ENCODE measurements around the gene MATN1.

MATN1 gene

DNA sequence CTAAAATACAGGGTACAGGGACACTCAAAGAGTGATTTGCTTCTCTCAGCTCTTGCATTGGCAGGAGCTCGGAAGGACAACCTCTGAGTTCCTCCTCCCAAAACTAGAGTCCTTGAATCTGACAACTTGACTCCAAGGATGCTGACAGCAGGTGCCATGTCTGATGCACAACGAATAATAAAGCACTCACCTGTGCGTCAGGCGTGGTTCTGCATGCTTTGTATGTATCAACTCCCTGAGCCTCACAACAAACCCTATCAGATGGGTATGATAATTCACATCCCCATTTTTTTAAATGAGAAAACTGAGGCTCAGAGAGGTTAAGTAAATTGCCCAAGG, 32.8 kb upstream of the MATN1 start:
- TF ChIP-seq, protein P1, sequence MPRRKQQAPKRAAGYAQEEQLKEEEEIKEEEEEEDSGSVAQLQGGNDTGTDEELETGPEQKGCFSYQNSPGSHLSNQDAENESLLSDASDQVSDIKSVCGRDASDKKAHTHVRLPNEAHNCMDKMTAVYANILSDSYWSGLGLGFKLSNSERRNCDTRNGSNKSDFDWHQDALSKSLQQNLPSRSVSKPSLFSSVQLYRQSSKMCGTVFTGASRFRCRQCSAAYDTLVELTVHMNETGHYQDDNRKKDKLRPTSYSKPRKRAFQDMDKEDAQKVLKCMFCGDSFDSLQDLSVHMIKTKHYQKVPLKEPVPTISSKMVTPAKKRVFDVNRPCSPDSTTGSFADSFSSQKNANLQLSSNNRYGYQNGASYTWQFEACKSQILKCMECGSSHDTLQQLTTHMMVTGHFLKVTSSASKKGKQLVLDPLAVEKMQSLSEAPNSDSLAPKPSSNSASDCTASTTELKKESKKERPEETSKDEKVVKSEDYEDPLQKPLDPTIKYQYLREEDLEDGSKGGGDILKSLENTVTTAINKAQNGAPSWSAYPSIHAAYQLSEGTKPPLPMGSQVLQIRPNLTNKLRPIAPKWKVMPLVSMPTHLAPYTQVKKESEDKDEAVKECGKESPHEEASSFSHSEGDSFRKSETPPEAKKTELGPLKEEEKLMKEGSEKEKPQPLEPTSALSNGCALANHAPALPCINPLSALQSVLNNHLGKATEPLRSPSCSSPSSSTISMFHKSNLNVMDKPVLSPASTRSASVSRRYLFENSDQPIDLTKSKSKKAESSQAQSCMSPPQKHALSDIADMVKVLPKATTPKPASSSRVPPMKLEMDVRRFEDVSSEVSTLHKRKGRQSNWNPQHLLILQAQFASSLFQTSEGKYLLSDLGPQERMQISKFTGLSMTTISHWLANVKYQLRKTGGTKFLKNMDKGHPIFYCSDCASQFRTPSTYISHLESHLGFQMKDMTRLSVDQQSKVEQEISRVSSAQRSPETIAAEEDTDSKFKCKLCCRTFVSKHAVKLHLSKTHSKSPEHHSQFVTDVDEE (CRISPR knock-in tag; IDR thresholded peaks at IDR 0.05) = no peak
- no peak for TF ChIP-seq ZC3H10 (CRISPR knock-in tag; IDR thresholded peaks at IDR 0.05)
- no peak for ATAC-seq

DNA sequence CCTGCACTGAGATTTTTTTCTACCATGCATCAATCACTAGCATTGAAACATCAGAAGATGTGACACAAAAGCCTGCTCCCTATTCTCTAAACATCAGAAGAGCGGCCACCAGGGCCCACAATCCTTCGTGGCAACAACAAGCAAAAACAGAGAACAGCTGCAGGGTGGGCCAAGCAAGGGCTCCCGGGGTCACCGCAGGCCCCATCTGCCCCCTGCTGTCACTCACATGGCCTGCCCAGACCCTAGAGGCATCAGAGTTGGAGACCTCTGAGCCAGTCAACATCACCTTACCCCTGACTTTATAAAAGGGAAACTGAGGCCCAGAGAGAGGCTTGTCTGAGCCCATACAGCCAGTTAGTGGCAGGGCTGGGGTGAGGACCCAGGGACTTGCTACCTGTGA, 32.4 kb upstream of the MATN1 start:
- no peak for ATAC-seq
- TF ChIP-seq ZFP30 (CRISPR knock-in tag; IDR thresholded peaks at IDR 0.05) (no peak), ISL1 (CRISPR knock-in tag; IDR thresholded peaks at IDR 0.05) (no peak), ZC3H10 (CRISPR knock-in tag; IDR thresholded peaks at IDR 0.05) (no peak), OSR1 (CRISPR knock-in tag; IDR thresholded peaks at IDR 0.05) (no peak), ESRRG (CRISPR knock-in tag; IDR thresholded peaks at IDR 0.05) (no peak), BACH2 (CRISPR knock-in tag; IDR thresholded peaks at IDR 0.05; ENCODE audit: borderline replicate concordance) (no peak), SNAI2 (CRISPR knock-in tag; IDR thresholded peaks at IDR 0.05) (no peak), ZNF70 (CRISPR knock-in tag; IDR thresholded peaks at IDR 0.05) (no peak), ZFP3 (CRISPR knock-in tag; IDR thresholded peaks at IDR 0.05) (no peak)
- TF ChIP-seq, protein P1 (CRISPR knock-in tag; IDR thresholded peaks at IDR 0.05) = no peak
- TF ChIP-seq, protein P2, sequence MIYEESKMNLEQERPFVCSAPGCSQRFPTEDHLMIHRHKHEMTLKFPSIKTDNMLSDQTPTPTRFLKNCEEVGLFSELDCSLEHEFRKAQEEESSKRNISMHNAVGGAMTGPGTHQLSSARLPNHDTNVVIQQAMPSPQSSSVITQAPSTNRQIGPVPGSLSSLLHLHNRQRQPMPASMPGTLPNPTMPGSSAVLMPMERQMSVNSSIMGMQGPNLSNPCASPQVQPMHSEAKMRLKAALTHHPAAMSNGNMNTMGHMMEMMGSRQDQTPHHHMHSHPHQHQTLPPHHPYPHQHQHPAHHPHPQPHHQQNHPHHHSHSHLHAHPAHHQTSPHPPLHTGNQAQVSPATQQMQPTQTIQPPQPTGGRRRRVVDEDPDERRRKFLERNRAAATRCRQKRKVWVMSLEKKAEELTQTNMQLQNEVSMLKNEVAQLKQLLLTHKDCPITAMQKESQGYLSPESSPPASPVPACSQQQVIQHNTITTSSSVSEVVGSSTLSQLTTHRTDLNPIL (CRISPR knock-in tag; IDR thresholded peaks at IDR 0.05; ENCODE audit: low read depth) = no peak

DNA sequence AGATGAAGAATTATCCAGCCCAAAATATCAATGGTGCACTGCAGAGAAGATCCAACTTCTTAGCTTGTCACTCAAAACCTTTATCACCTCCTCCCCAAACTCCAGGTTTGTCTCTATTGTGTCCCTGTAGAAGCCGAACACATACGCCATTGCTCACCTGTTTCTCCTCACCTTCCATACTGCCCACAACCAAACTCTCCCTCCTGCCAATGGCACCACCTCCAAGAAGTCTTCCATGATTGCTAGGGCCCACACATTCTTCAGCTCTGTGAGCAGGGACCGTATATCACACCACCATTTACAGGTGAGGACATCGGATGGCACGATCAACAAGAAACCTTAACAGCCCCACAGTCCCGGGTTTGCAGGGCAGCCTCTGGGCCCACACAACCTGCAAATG, 31.9 kb upstream of the MATN1 start:
- no peak for ATAC-seq

More for the DNA sequence above, 31.9 kb upstream of the MATN1 start:
- no peak for TF ChIP-seq ISL1 (CRISPR knock-in tag; IDR thresholded peaks at IDR 0.05)
- TF ChIP-seq, protein P1 (CRISPR knock-in tag; IDR thresholded peaks at IDR 0.05) = no peak
- TF ChIP-seq PATZ1 (CRISPR knock-in tag; IDR thresholded peaks at IDR 0.05; ENCODE audit: borderline replicate concordance) = no peak
- TF ChIP-seq OSR1 (CRISPR knock-in tag; IDR thresholded peaks at IDR 0.05) = no peak
- TF ChIP-seq TOX (CRISPR knock-in tag; IDR thresholded peaks at IDR 0.05; ENCODE audit: borderline replicate concordance) = no peak
- TF ChIP-seq CSRNP3 (CRISPR knock-in tag; IDR thresholded peaks at IDR 0.05) = no peak
- TF ChIP-seq ARNTL (CRISPR knock-in tag; IDR thresholded peaks at IDR 0.05; ENCODE audit: borderline replicate concordance, low read depth) = no peak
- no peak for TF ChIP-seq SNAI2 (CRISPR knock-in tag; IDR thresholded peaks at IDR 0.05)
- no peak for TF ChIP-seq CSDC2 (CRISPR knock-in tag; IDR thresholded peaks at IDR 0.05)
- TF ChIP-seq ZNF70 (CRISPR knock-in tag; IDR thresholded peaks at IDR 0.05) = no peak
- TF ChIP-seq BACH2 (CRISPR knock-in tag; IDR thresholded peaks at IDR 0.05; ENCODE audit: borderline replicate concordance) = no peak
- no peak for TF ChIP-seq ZFP3 (CRISPR knock-in tag; IDR thresholded peaks at IDR 0.05)
- TF ChIP-seq, protein P2 (CRISPR knock-in tag; IDR thresholded peaks at IDR 0.05; ENCODE audit: low read depth) = no peak
- TF ChIP-seq RARB (CRISPR knock-in tag; IDR thresholded peaks at IDR 0.05) = no peak
- no peak for TF ChIP-seq GLIS3 (CRISPR knock-in tag; IDR thresholded peaks at IDR 0.05)
- TF ChIP-seq, protein P3, sequence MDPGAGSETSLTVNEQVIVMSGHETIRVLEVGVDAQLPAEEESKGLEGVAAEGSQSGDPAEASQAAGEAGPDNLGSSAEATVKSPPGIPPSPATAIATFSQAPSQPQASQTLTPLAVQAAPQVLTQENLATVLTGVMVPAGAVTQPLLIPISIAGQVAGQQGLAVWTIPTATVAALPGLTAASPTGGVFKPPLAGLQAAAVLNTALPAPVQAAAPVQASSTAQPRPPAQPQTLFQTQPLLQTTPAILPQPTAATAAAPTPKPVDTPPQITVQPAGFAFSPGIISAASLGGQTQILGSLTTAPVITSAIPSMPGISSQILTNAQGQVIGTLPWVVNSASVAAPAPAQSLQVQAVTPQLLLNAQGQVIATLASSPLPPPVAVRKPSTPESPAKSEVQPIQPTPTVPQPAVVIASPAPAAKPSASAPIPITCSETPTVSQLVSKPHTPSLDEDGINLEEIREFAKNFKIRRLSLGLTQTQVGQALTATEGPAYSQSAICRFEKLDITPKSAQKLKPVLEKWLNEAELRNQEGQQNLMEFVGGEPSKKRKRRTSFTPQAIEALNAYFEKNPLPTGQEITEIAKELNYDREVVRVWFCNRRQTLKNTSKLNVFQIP (CRISPR knock-in tag; IDR thresholded peaks at IDR 0.05; ENCODE audit: borderline replicate concordance, low read depth) = no peak
- TF ChIP-seq PPARA (CRISPR knock-in tag; IDR thresholded peaks at IDR 0.05; ENCODE audit: borderline replicate concordance) = no peak
- TF ChIP-seq ZC3H10 (CRISPR knock-in tag; IDR thresholded peaks at IDR 0.05) = no peak
- no peak for TF ChIP-seq ESRRG (CRISPR knock-in tag; IDR thresholded peaks at IDR 0.05)

Measured in SK-N-SH treated with all-trans-retinoic acid at 6 μM for 48 hours (cell line).